H1 (cell line): Measurements from ENCODE around the gene BCL2. TPM values are rescaled to one million over a fixed set of nuclear protein-coding genes. Genes with fewer than 3 reads are reported as not detected.

ENCODE experiments used
- CTCF ChIA-PET: fragments of 300-600 bp; sonication (Branson Sonifier 250); formaldehyde crosslinking; loops from one replicate; lab custom pipeline; 2021; ENCODE audit not compliant: partially characterized antibody; lab: Charles Lee
- POLR2A ChIA-PET: fragments of 300-600 bp; sonication (Branson Sonifier 250); formaldehyde crosslinking; loops from one replicate; lab custom pipeline; 2021; ENCODE audit warnings: inconsistent platforms; ENCODE audit not compliant: partially characterized antibody; lab: Charles Lee
- DNase-seq, 2 experiments: peaks; one replicate each; pipeline versions ENCODE4 v3.0.0 to v3.0.0-alpha.2; 2010 to 2022; ENCODE audit warnings: low spot score in 2 of 2, low read depth in 1 of 2, mixed read lengths in 1 of 2
- FAIRE-seq: peaks from 2 replicates; lab custom pipeline; 2011; peaks lifted over from hg19 to GRCh38; lab: Jason Lieb, UNC
- H2AFZ ChIP-seq: 2 replicates; pipeline ENCODE4 v1.8.1; 2012; ENCODE audit warnings: low read length, inconsistent platforms
- H2AK5ac ChIP-seq: 2 replicates; pipeline ENCODE4 v1.6.1; 2013; ENCODE audit warnings: low read depth, low read length
- H2BK120ac ChIP-seq: replicated peaks from 2 replicates; pipeline ENCODE3; 2013; ENCODE audit warnings: low read depth, low read length, inconsistent platforms
- H2BK12ac ChIP-seq: 2 replicates; pipeline ENCODE4 v1.6.1; 2013; ENCODE audit warnings: low read depth, low read length
- H2BK15ac ChIP-seq: 2 replicates; pipeline ENCODE4 v1.6.1; 2013; ENCODE audit warnings: low read length
- H2BK20ac ChIP-seq: 2 replicates; pipeline ENCODE4 v1.6.1; 2013; ENCODE audit warnings: low read length
- H2BK5ac ChIP-seq: 2 replicates; pipeline ENCODE4 v1.6.1; 2013; ENCODE audit warnings: low read depth, low read length
- H3K14ac ChIP-seq: 2 replicates; pipeline ENCODE4 v1.6.1; 2013; ENCODE audit warnings: inconsistent platforms; ENCODE audit not compliant: insufficient read length
- H3K18ac ChIP-seq: 2 replicates; pipeline ENCODE4 v1.6.1; 2013; ENCODE audit warnings: low read length; ENCODE audit errors: extremely low read depth
- H3K23ac ChIP-seq: 2 replicates; pipeline ENCODE4 v1.6.1; 2013; ENCODE audit warnings: inconsistent platforms; ENCODE audit not compliant: insufficient read length
- H3K23me2 ChIP-seq: 2 replicates; pipeline ENCODE4 v1.6.1; 2013; ENCODE audit warnings: low read depth, low read length
- H3K27ac ChIP-seq: 2 replicates; pipeline ENCODE4 v1.6.1; 2011; ENCODE audit warnings: low read depth, low read length, inconsistent platforms
- H3K27me3 ChIP-seq, 4 experiments: replicated peaks in 1 of 4; 1 replicate in 1 of 4; 2 replicates in 3 of 4; pipeline versions ENCODE4 v1.6.1 to v1.8.1; 2011 to 2013; ENCODE audit warnings: low read length in 3 of 4, mild to moderate bottlenecking in 3 of 4, inconsistent platforms in 2 of 4, mixed read lengths in 2 of 4, moderate library complexity in 1 of 4; ENCODE audit not compliant: control insufficient read depth in 3 of 4, insufficient read depth in 3 of 4; ENCODE audit errors: extremely low read depth in 1 of 4
- H3K36me3 ChIP-seq, 4 experiments: 2 replicates each; pipeline versions ENCODE4 v1.6.1 to v1.8.1; 2011 to 2013; ENCODE audit warnings: mild to moderate bottlenecking in 4 of 4, low read length in 3 of 4, moderate library complexity in 2 of 4, control low read depth in 1 of 4, inconsistent platforms in 1 of 4; ENCODE audit not compliant: insufficient read depth in 4 of 4, control insufficient read depth in 2 of 4
- H3K4ac ChIP-seq: replicated peaks from 2 replicates; pipeline ENCODE3; 2013; ENCODE audit warnings: low read length, low read depth, mixed read lengths, inconsistent platforms; ENCODE audit not compliant: insufficient read length
- H3K4me1 ChIP-seq, 4 experiments: replicated peaks in 1 of 4; 1 replicate in 1 of 4; 2 replicates in 3 of 4; pipeline versions ENCODE4 v1.6.1 to v1.8.1; 2011 to 2013; ENCODE audit warnings: low read length in 3 of 4, inconsistent platforms in 2 of 4, mixed read lengths in 1 of 4; ENCODE audit not compliant: insufficient read depth in 4 of 4, control insufficient read depth in 3 of 4
- H3K4me2 ChIP-seq, 2 experiments: 2 replicates each; pipeline versions ENCODE4 v1.6.1 to v1.8.1; 2011 to 2013; ENCODE audit warnings: low read depth in 2 of 2, low read length in 2 of 2, control low read depth in 1 of 2, inconsistent platforms in 1 of 2, mild to moderate bottlenecking in 1 of 2; ENCODE audit not compliant: insufficient read depth in 1 of 2
- H3K4me3 ChIP-seq, 4 experiments: fragments of 200-600, 300-600 bp in 1 of 4; sonication (generic), shearing (Covaris generic), sonication (Bioruptor Twin) in 1 of 4; 2 replicates each; pipeline versions ENCODE4 v1.5.1 to v1.8.1; 2011 to 2016; ENCODE audit warnings: low read length in 4 of 4, low read depth in 3 of 4, control low read depth in 2 of 4, inconsistent platforms in 2 of 4, mild to moderate bottlenecking in 2 of 4, mixed read lengths in 1 of 4, moderate library complexity in 1 of 4; ENCODE audit not compliant: insufficient read depth in 2 of 4; ENCODE audit errors: extremely low read depth in 1 of 4
- H3K56ac ChIP-seq: replicated peaks from 2 replicates; pipeline ENCODE3; 2013; ENCODE audit warnings: low read depth, mild to moderate bottlenecking, mixed read lengths, low read length, inconsistent platforms; ENCODE audit not compliant: insufficient read length
- H3K79me1 ChIP-seq: 2 replicates; pipeline ENCODE4 v1.6.1; 2013; ENCODE audit warnings: low read depth, low read length, control low read depth
- H3K79me2 ChIP-seq, 2 experiments: 2 replicates each; pipeline versions ENCODE4 v1.6.1 to v1.8.1; 2012 to 2013; ENCODE audit warnings: low read length in 2 of 2, mild to moderate bottlenecking in 2 of 2, inconsistent platforms in 1 of 2; ENCODE audit not compliant: insufficient read depth in 2 of 2, control insufficient read depth in 1 of 2
- H3K9ac ChIP-seq, 4 experiments: replicated peaks in 1 of 4; 1 replicate in 1 of 4; 2 replicates in 3 of 4; pipeline versions ENCODE4 v1.6.1 to v1.8.1; 2011 to 2013; ENCODE audit warnings: low read depth in 3 of 4, low read length in 3 of 4, control low read depth in 2 of 4, mild to moderate bottlenecking in 2 of 4, moderate library complexity in 2 of 4, inconsistent platforms in 1 of 4; ENCODE audit errors: extremely low read depth in 1 of 4
- H3K9me3 ChIP-seq, 2 experiments: 2 replicates each; pipeline versions ENCODE4 v1.6.1 to v1.8.1; 2012 to 2013; ENCODE audit warnings: mild to moderate bottlenecking in 2 of 2, moderate library complexity in 2 of 2, control low read depth in 1 of 2, inconsistent platforms in 1 of 2, low read depth in 1 of 2, low read length in 1 of 2, mixed read lengths in 1 of 2; ENCODE audit not compliant: insufficient read depth in 2 of 2
- H4K20me1 ChIP-seq, 2 experiments: replicated peaks in 1 of 2; 2 replicates each; pipeline versions ENCODE3 to v1.8.1; 2011 to 2013; ENCODE audit warnings: inconsistent platforms in 2 of 2, low read length in 2 of 2, mild to moderate bottlenecking in 1 of 2; ENCODE audit not compliant: insufficient read depth in 2 of 2, control insufficient read depth in 1 of 2
- H4K5ac ChIP-seq: 2 replicates; pipeline ENCODE4 v1.6.1; 2013; ENCODE audit warnings: low read length, low read depth, mixed read lengths, inconsistent platforms; ENCODE audit not compliant: insufficient read length
- H4K8ac ChIP-seq: 2 replicates; pipeline ENCODE4 v1.8.0; 2013; ENCODE audit warnings: mild to moderate bottlenecking, moderate library complexity, low read length, inconsistent platforms; ENCODE audit not compliant: insufficient read depth; ENCODE audit errors: extremely low read depth
- H4K91ac ChIP-seq: replicated peaks from 2 replicates; pipeline ENCODE3; 2013; ENCODE audit warnings: low read length, mixed read lengths, inconsistent platforms; ENCODE audit not compliant: insufficient read length
- CHD1 ChIP-seq: IDR thresholded peaks from 2 replicates; pipeline ENCODE4 v1.6.1; 2012; ENCODE audit warnings: low read depth, low read length, improper control_type of control experiment
- GTF2F1 ChIP-seq: IDR thresholded peaks from 2 replicates; pipeline ENCODE4 v1.6.1; 2012; ENCODE audit warnings: low read depth, low read length, improper control_type of control experiment, borderline replicate concordance
- KDM5A ChIP-seq: fragments of 200-600 bp; IDR thresholded peaks from 2 replicates; pipeline ENCODE4 v1.7.1; 2012; ENCODE audit warnings: mild to moderate bottlenecking, low read length, inconsistent platforms, mixed read lengths
- WGBS, 2 experiments: shearing (Covaris generic) in 1 of 2; methylation state at CpG; one replicate each; pipeline versions ENCODE4 v1.1.6 to v1.1.7; 2013 to 2015; ENCODE audit warnings: low lambda C conversion rate in 2 of 2, mixed read lengths in 2 of 2, inconsistent platforms in 1 of 2, low coverage in 1 of 2, missing lambda C conversion rate in 1 of 2; ENCODE audit not compliant: insufficient replicate concordance in 2 of 2, insufficient coverage in 1 of 2, insufficient read length in 1 of 2; ENCODE audit errors: extremely low coverage in 1 of 2, missing lambda C conversion rate in 1 of 2; 5-methylcytosine and 5-hydroxymethylcytosine counted together
- polyA plus RNA-seq, 7 experiments: library from polyadenylated mRNA; depleted of rRNA in 3 of 7; stranded (reverse) in 5 of 7; unstranded in 2 of 7; fragments of >200 nt in 5 of 7; fragments of 200-250 nt in 2 of 7; gene quantifications; 1 replicate in 5 of 7; 2 replicates in 1 of 7; 4 replicates in 1 of 7; pipeline versions ENCODE4 v1.2.1 to v1.2.3, GENCODE V29; 2011 to 2013; ENCODE audit warnings: missing spikeins in 2 of 7, mixed read lengths in 2 of 7
- total RNA-seq: library from RNA; stranded (reverse); fragmentation: NEBNext Ultra II Directional; extraction: Animal tissue kit (Norgen Biotek cat#: 25700); gene quantifications from 2 replicates; pipeline ENCODE4 v1.2.1, GENCODE V29; 2021
- TF ChIP-seq, protein P1 (sequence below): IDR thresholded peaks from 2 replicates; pipeline ENCODE4 v1.6.1; 2012; ENCODE audit warnings: inconsistent platforms

The BCL2 gene
- total and polyA plus RNA-seq, 2 of the 8 experiments (the other 6 are each of a cell fraction or from before 2014, with no cell fraction given), result 0.59 to 4.5 TPM

DNA sequence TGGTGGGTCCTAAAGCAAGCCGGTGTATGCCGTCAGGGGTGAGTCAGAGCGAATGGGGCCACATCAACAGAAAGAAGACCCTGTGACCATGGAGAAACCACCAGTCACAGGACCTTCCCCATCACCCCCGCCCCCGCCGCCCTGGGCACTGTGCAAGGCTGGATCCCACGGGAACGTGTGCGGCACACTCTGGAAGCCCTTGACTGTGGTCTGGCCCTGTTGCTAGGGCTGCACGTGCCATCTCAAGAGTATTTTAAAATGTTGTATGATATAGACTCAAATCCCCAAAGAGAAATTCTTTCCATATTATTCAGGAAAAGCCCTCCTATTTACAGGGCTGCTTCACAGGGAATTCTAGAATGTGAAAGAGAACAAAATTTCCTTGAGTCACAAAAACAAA, 174.8 kb downstream of the BCL2 start:
- Histone ChIP-seq H3K18ac (no peak overlapping the region), H2BK120ac (no peak overlapping the region), H4K5ac (no peak overlapping the region), H3K4me3 (no peak overlapping the region), H2BK5ac (no peak overlapping the region), H3K4me2 (no peak overlapping the region), H3K9ac (no peak overlapping the region), H4K91ac (no peak overlapping the region), H3K4me1 (peaks cover 0 to 3% (median 0%) of the 10 kb centered on the region in 4 experiments; a peak in 2 of 7 replicates), H2BK12ac (no peak overlapping the region), H3K56ac (no peak overlapping the region), H3K23me2 (no peaks in the 10 kb centered on the region), H3K14ac (no peak overlapping the region), H2AK5ac (no peak overlapping the region), H3K36me3 (no peaks in the 10 kb centered on the region), H3K27ac (no peak overlapping the region), H3K4ac (no peak overlapping the region), H3K9me3 (no peaks in the 10 kb centered on the region), H3K79me2 (no peaks in the 10 kb centered on the region), H3K79me1 (no peaks in the 10 kb centered on the region), H4K8ac (no peak overlapping the region), H2AFZ (no peak overlapping the region)
- CTCF ChIA-PET, result interaction anchor here (0.5 to 4.3 kb wide), 6 partner anchors 10 to 366 kb away, joined by 3 to 34 read pairs (median 5); no protein-coding TSS in a partner anchor
- no peak for DNase-seq
- TF ChIP-seq, protein P1, sequence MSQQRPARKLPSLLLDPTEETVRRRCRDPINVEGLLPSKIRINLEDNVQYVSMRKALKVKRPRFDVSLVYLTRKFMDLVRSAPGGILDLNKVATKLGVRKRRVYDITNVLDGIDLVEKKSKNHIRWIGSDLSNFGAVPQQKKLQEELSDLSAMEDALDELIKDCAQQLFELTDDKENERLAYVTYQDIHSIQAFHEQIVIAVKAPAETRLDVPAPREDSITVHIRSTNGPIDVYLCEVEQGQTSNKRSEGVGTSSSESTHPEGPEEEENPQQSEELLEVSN, result no peak
- TF ChIP-seq CHD1 (no peak), GTF2F1 (no peak), KDM5A (no peak)
- TF ChIP-seq, all 59 proteins: peak for 0
- Histone ChIP-seq H3K23ac (no peak overlapping the region), H4K20me1 (no peaks in the 10 kb centered on the region), H3K27me3 (no peaks in the 10 kb centered on the region; a peak in 1 of 7 replicates), H2BK15ac (no peak overlapping the region), H2BK20ac (no peak overlapping the region)
- WGBS, 2 experiments, result 90% methylated on average over 10 of the region's 10 CpGs; no CpG with 5 or more reads in 1 of the 2 experiments
- POLR2A ChIA-PET, result interaction anchor here (1.2 kb wide), 1 partner anchor 59 kb away, joined by 3 read pairs; no protein-coding TSS in a partner anchor
- FAIRE-seq, result no peak
